WTC11 (cell line): ENCODE measurements around the gene TBPL2.

ENCODE experiments used
- CREB1 ChIP-seq: sonication (generic); formaldehyde crosslinking; IDR thresholded peaks from 2 replicates; pipeline ENCODE4 v1.8.0; 2023; ENCODE audit warnings: mild to moderate bottlenecking, missing genetic modification reagents
- GABPB1 ChIP-seq: sonication (generic); formaldehyde crosslinking; IDR thresholded peaks from 2 replicates; pipeline ENCODE4 v1.8.1; 2023; ENCODE audit warnings: mild to moderate bottlenecking, missing genetic modification reagents
- JUN ChIP-seq: sonication (generic); formaldehyde crosslinking; IDR thresholded peaks from 2 replicates; pipeline ENCODE4 v1.8.0; 2023; ENCODE audit warnings: mild to moderate bottlenecking, missing genetic modification reagents
- RORB ChIP-seq: fragments of 250-450 bp; sonication (Bioruptor Pico); IDR thresholded peaks from 2 replicates; pipeline ENCODE4 v1.9.0; 2021; ENCODE audit warnings: mild to moderate bottlenecking
- TEAD4 ChIP-seq: sonication (generic); formaldehyde crosslinking; IDR thresholded peaks from 2 replicates; pipeline ENCODE4 v1.8.0; 2022; ENCODE audit warnings: mild to moderate bottlenecking, missing genetic modification reagents
- TF ChIP-seq, protein P1 (sequence below): fragments of 200-600 bp; IDR thresholded peaks from 2 replicates; pipeline ENCODE4 v1.8.0; 2022; ENCODE audit warnings: antibody characterized with exemption

DNA sequence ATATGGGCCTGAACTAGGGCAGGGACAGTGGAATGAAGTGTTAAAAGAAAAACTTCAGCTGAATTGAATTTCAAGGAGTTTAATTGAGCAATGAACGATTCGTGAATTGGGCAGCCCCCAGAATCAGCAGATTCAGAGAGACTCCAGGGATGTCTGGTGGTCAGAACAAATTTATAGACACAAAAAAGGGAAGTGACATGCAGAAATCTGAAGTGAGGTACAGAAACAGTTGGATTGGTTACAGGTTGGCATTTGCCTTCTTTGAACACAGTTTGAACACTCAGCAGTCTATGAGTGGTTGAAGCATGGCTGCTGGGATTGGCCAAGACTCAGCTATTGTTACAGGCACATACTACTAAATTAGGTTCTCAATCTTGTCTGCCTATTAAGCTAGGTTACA, 9.7 kb upstream of the TBPL2 start:
- TF ChIP-seq, protein P1, sequence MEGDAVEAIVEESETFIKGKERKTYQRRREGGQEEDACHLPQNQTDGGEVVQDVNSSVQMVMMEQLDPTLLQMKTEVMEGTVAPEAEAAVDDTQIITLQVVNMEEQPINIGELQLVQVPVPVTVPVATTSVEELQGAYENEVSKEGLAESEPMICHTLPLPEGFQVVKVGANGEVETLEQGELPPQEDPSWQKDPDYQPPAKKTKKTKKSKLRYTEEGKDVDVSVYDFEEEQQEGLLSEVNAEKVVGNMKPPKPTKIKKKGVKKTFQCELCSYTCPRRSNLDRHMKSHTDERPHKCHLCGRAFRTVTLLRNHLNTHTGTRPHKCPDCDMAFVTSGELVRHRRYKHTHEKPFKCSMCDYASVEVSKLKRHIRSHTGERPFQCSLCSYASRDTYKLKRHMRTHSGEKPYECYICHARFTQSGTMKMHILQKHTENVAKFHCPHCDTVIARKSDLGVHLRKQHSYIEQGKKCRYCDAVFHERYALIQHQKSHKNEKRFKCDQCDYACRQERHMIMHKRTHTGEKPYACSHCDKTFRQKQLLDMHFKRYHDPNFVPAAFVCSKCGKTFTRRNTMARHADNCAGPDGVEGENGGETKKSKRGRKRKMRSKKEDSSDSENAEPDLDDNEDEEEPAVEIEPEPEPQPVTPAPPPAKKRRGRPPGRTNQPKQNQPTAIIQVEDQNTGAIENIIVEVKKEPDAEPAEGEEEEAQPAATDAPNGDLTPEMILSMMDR = no peak
- TF ChIP-seq GABPB1 (CRISPR knock-in tag) (no peak), CREB1 (CRISPR knock-in tag) (no peak), JUN (CRISPR knock-in tag) (no peak), RORB (CRISPR knock-in tag) (no peak), TEAD4 (no peak)
